Measurements from ENCODE around the gene IRF7. TPM values are rescaled to one million over a fixed set of nuclear protein-coding genes. Genes with fewer than 3 reads are reported as not detected.

IRF7 gene
- total and polyA plus RNA-seq, 4 donors = 15.7 to 62.4 (median 37.0) TPM

DNA sequence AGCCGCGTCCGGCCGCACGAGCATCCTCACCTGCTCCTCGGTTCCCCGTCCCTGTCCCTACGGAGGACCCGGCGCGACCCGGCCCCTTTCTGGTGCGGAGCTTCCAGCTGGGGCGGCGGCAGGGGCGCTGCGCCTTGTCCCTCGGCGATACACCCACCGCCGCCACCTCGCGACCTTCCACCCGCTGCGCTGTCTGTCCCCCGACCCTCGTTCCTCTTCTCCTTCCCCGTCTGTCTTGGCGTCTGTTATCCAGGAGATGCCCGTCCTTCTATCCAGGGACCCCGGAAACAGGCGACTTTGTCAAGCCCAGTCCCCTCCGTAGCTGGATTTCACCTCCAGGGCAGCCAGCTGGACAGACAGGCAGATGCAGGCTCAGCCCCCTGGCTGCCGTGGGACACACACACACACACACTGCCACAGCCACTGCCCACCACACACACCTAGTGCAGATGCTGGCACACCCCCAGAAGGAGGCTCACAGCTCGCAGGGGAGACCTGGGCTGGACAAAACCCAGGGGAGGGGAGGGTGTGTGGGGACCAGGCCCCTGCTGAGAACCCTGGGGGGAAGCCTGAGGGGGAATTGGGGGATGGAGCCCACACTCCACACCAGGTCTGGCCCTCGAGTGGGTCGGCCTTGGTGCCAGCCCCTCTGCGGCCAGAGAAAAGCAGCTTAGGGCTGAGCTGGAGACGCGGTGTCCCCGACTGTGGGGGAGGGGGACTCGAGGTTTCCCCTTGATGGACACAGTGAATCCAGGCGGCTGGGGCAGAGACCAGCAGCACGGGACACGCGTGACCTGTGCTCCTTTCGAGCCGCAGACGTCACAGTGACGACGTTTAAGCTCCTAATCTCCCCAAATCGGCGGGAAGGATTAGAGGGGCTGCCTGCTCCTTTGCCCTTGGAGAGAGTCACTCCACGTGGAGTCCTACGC, 22.1 kb upstream of the IRF7 start:
- Histone ChIP-seq H3K4me1 (ENCODE audit: control insufficient read depth in 4 of 4, insufficient read depth in 4 of 4, low read length in 3 of 4) (peaks cover 3 to 19% (median 7%) of the 10 kb centered on the region in 4 donors), H3K4me3 (ENCODE audit: low read depth in 1 of 3, low read length in 3 of 3) (peak overlapping the region in 1 of 3 donors; percentile 37), H3K27me3 (ENCODE audit: control insufficient read depth in 4 of 4, insufficient read depth in 4 of 4, low read length in 3 of 4) (no peaks in the 10 kb centered on the region), H3K9me3 (ENCODE audit: control insufficient read depth in 4 of 4, low read length in 3 of 4) (no peaks in the 10 kb centered on the region), H3K9ac (ENCODE audit: low read depth in 1 of 2, low read length in 2 of 2) (no peak overlapping the region), H3K36me3 (ENCODE audit: control insufficient read depth in 4 of 4, insufficient read depth in 3 of 4, low read depth in 1 of 4, low read length in 3 of 4) (peaks cover 0 to 2% (median under 1%) of the 10 kb centered on the region in 4 donors), H3K27ac (ENCODE audit: low read depth in 1 of 2, low read length in 2 of 2) (no peak overlapping the region)
- TF ChIP-seq GABPA (IDR thresholded peaks at IDR 0.05 in 1 of 2, conservative IDR thresholded peaks at IDR 0.05 in 1 of 2) (no peak), EGR1 (IDR thresholded peaks at IDR 0.05; ENCODE audit: low read depth in 2 of 2) (no peak), RAD21 (IDR thresholded peaks at IDR 0.05) (no peak), JUND (IDR thresholded peaks at IDR 0.05) (no peak), NR2F2 (IDR thresholded peaks at IDR 0.05) (no peak), FOXA2 (IDR thresholded peaks at IDR 0.05) (no peak), TAF1 (conservative IDR thresholded peaks at IDR 0.05) (no peak)
- TF ChIP-seq, protein P1, sequence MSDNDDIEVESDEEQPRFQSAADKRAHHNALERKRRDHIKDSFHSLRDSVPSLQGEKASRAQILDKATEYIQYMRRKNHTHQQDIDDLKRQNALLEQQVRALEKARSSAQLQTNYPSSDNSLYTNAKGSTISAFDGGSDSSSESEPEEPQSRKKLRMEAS (IDR thresholded peaks at IDR 0.05) = no peak
- TF ChIP-seq, protein P2, sequence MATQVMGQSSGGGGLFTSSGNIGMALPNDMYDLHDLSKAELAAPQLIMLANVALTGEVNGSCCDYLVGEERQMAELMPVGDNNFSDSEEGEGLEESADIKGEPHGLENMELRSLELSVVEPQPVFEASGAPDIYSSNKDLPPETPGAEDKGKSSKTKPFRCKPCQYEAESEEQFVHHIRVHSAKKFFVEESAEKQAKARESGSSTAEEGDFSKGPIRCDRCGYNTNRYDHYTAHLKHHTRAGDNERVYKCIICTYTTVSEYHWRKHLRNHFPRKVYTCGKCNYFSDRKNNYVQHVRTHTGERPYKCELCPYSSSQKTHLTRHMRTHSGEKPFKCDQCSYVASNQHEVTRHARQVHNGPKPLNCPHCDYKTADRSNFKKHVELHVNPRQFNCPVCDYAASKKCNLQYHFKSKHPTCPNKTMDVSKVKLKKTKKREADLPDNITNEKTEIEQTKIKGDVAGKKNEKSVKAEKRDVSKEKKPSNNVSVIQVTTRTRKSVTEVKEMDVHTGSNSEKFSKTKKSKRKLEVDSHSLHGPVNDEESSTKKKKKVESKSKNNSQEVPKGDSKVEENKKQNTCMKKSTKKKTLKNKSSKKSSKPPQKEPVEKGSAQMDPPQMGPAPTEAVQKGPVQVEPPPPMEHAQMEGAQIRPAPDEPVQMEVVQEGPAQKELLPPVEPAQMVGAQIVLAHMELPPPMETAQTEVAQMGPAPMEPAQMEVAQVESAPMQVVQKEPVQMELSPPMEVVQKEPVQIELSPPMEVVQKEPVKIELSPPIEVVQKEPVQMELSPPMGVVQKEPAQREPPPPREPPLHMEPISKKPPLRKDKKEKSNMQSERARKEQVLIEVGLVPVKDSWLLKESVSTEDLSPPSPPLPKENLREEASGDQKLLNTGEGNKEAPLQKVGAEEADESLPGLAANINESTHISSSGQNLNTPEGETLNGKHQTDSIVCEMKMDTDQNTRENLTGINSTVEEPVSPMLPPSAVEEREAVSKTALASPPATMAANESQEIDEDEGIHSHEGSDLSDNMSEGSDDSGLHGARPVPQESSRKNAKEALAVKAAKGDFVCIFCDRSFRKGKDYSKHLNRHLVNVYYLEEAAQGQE (IDR thresholded peaks at IDR 0.05) = no peak
- DNase-seq (ENCODE audit: low spot score) = no peak
- 57% methylated on average over 55 of the region's 55 CpGs for WGBS

DNA sequence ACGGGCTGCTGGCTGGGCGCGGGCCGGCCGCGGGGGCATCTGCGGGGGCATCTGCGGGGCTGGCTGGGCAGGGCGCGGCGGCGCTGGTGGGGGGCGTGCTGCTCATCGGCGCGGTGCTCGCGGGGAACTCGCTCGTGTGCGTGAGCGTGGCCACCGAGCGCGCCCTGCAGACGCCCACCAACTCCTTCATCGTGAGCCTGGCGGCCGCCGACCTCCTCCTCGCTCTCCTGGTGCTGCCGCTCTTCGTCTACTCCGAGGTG, 21.5 kb upstream of the IRF7 start:
- WGBS = 13% methylated on average over 34 of the region's 34 CpGs
- Histone ChIP-seq H3K9me3 (ENCODE audit: control insufficient read depth in 4 of 4, low read length in 3 of 4) (no peaks in the 10 kb centered on the region), H3K4me3 (ENCODE audit: low read depth in 1 of 3, low read length in 3 of 3) (peak overlapping the region in 1 of 3 donors; percentile 37), H3K36me3 (ENCODE audit: control insufficient read depth in 4 of 4, insufficient read depth in 3 of 4, low read depth in 1 of 4, low read length in 3 of 4) (peaks cover 0 to 2% (median under 1%) of the 10 kb centered on the region in 4 donors), H3K4me1 (ENCODE audit: control insufficient read depth in 4 of 4, insufficient read depth in 4 of 4, low read length in 3 of 4) (peaks cover 3 to 16% (median 7%) of the 10 kb centered on the region in 4 donors), H3K27me3 (ENCODE audit: control insufficient read depth in 4 of 4, insufficient read depth in 4 of 4, low read length in 3 of 4) (no peaks in the 10 kb centered on the region), H3K27ac (ENCODE audit: low read depth in 1 of 2, low read length in 2 of 2) (no peak overlapping the region), H3K9ac (ENCODE audit: low read depth in 1 of 2, low read length in 2 of 2) (no peak overlapping the region)
- no peak for DNase-seq (ENCODE audit: low spot score)
- TF ChIP-seq EGR1 (IDR thresholded peaks at IDR 0.05; ENCODE audit: low read depth in 2 of 2) (no peak), RAD21 (IDR thresholded peaks at IDR 0.05) (no peak), GABPA (IDR thresholded peaks at IDR 0.05 in 1 of 2, conservative IDR thresholded peaks at IDR 0.05 in 1 of 2) (no peak), FOXA2 (IDR thresholded peaks at IDR 0.05) (no peak), YY1 (IDR thresholded peaks at IDR 0.05) (no peak), HNF4A (conservative IDR thresholded peaks at IDR 0.05) (no peak), FOXA1 (IDR thresholded peaks at IDR 0.05) (no peak), NR2F2 (IDR thresholded peaks at IDR 0.05) (no peak)
- TF ChIP-seq, protein P2 (IDR thresholded peaks at IDR 0.05) = no peak
- TF ChIP-seq, protein P3, sequence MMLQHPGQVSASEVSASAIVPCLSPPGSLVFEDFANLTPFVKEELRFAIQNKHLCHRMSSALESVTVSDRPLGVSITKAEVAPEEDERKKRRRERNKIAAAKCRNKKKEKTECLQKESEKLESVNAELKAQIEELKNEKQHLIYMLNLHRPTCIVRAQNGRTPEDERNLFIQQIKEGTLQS (IDR thresholded peaks at IDR 0.05) = no peak
- TF ChIP-seq, protein P4, sequence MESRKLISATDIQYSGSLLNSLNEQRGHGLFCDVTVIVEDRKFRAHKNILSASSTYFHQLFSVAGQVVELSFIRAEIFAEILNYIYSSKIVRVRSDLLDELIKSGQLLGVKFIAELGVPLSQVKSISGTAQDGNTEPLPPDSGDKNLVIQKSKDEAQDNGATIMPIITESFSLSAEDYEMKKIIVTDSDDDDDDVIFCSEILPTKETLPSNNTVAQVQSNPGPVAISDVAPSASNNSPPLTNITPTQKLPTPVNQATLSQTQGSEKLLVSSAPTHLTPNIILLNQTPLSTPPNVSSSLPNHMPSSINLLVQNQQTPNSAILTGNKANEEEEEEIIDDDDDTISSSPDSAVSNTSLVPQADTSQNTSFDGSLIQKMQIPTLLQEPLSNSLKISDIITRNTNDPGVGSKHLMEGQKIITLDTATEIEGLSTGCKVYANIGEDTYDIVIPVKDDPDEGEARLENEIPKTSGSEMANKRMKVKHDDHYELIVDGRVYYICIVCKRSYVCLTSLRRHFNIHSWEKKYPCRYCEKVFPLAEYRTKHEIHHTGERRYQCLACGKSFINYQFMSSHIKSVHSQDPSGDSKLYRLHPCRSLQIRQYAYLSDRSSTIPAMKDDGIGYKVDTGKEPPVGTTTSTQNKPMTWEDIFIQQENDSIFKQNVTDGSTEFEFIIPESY (IDR thresholded peaks at IDR 0.05) = no peak
- TF ChIP-seq, protein P1 (IDR thresholded peaks at IDR 0.05) = no peak
- TF ChIP-seq, protein P5, sequence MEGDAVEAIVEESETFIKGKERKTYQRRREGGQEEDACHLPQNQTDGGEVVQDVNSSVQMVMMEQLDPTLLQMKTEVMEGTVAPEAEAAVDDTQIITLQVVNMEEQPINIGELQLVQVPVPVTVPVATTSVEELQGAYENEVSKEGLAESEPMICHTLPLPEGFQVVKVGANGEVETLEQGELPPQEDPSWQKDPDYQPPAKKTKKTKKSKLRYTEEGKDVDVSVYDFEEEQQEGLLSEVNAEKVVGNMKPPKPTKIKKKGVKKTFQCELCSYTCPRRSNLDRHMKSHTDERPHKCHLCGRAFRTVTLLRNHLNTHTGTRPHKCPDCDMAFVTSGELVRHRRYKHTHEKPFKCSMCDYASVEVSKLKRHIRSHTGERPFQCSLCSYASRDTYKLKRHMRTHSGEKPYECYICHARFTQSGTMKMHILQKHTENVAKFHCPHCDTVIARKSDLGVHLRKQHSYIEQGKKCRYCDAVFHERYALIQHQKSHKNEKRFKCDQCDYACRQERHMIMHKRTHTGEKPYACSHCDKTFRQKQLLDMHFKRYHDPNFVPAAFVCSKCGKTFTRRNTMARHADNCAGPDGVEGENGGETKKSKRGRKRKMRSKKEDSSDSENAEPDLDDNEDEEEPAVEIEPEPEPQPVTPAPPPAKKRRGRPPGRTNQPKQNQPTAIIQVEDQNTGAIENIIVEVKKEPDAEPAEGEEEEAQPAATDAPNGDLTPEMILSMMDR (IDR thresholded peaks at IDR 0.05; ENCODE audit: low read depth, low read length, missing input control) = no peak

Measured in liver (tissue), 9 donors.